WTC11 (cell line): ENCODE results near the gene ARHGAP26. TPM values are rescaled to one million over a fixed set of nuclear protein-coding genes. Genes with fewer than 3 reads are reported as not detected.
A peak's percentile ranks its signal among the peaks of the same experiment; 100 is the strongest.

Source experiments
- ATAC-seq: fragments of 200-7000 bp; cut with Tn5 transposase; 2 replicates; pipeline ENCODE4 v1.10.0; 2021; ENCODE audit warnings: mild to moderate bottlenecking, moderate library complexity
- CTCF ChIA-PET: fragments of 300-600 bp; sonication (Branson Sonifier 250); formaldehyde crosslinking; loops from one replicate; lab custom pipeline; 2021; ENCODE audit warnings: antibody characterized with exemption; lab: Charles Lee
- POLR2A ChIA-PET: fragments of 350-600 bp; sonication (Branson Sonifier 250); formaldehyde crosslinking; loops from one replicate; lab custom pipeline; 2021; ENCODE audit warnings: antibody characterized with exemption; lab: Charles Lee
- DNase-seq: peaks from one replicate; pipeline ENCODE4 v3.0.0; 2021; ENCODE audit warnings: low spot score
- H3K27ac Mint-ChIP-seq: 2 replicates; pipeline ENCODE4 v1.8.0; 2021; ENCODE audit warnings: mixed read lengths
- H3K27me3 Mint-ChIP-seq: 2 replicates; pipeline ENCODE4 v1.8.0; 2021; ENCODE audit warnings: low read depth, mild to moderate bottlenecking, moderate library complexity, mixed read lengths
- H3K36me3 Mint-ChIP-seq: 2 replicates; pipeline ENCODE4 v1.8.0; 2021; ENCODE audit warnings: mixed read lengths
- H3K4me1 Mint-ChIP-seq: 2 replicates; pipeline ENCODE4 v1.8.0; 2022; ENCODE audit warnings: mixed read lengths
- H3K4me3 Mint-ChIP-seq: 2 replicates; pipeline ENCODE4 v1.8.0; 2021; ENCODE audit warnings: mild to moderate bottlenecking, moderate library complexity, mixed read lengths
- H3K9me3 Mint-ChIP-seq: 2 replicates; pipeline ENCODE4 v1.8.0; 2021; ENCODE audit warnings: mixed read lengths
- AFF4 ChIP-seq: sonication (generic); formaldehyde crosslinking; IDR thresholded peaks from 2 replicates; pipeline ENCODE4 v1.8.1; 2023; ENCODE audit warnings: mild to moderate bottlenecking, missing genetic modification reagents, borderline replicate concordance
- ARID4B ChIP-seq: sonication (generic); formaldehyde crosslinking; IDR thresholded peaks from 2 replicates; pipeline ENCODE4 v1.8.0; 2023; ENCODE audit warnings: missing genetic modification reagents, mild to moderate bottlenecking, borderline replicate concordance
- E2F4 ChIP-seq: sonication (generic); formaldehyde crosslinking; IDR thresholded peaks from 2 replicates; pipeline ENCODE4 v1.8.1; 2022; ENCODE audit warnings: low read depth, mild to moderate bottlenecking, moderate library complexity, missing genetic modification reagents, borderline replicate concordance
- E2F5 ChIP-seq: sonication (generic); formaldehyde crosslinking; IDR thresholded peaks from 2 replicates; pipeline ENCODE4 v1.8.1; 2022; ENCODE audit warnings: mild to moderate bottlenecking, moderate library complexity, missing genetic modification reagents
- ELF4 ChIP-seq: sonication (generic); formaldehyde crosslinking; IDR thresholded peaks from 2 replicates; pipeline ENCODE4 v1.8.1; 2022; ENCODE audit warnings: low read depth, mild to moderate bottlenecking, moderate library complexity, missing genetic modification reagents
- ERG ChIP-seq: fragments of 250-450 bp; sonication (Bioruptor Pico); IDR thresholded peaks from 2 replicates; pipeline ENCODE4 v1.8.0; 2021; ENCODE audit warnings: mild to moderate bottlenecking
- FOXJ3 ChIP-seq: sonication (generic); formaldehyde crosslinking; IDR thresholded peaks from 2 replicates; pipeline ENCODE4 v1.9.0; 2021; ENCODE audit warnings: missing genetic modification reagents, mild to moderate bottlenecking, borderline replicate concordance
- GABPB1 ChIP-seq: sonication (generic); formaldehyde crosslinking; IDR thresholded peaks from 2 replicates; pipeline ENCODE4 v1.8.1; 2023; ENCODE audit warnings: mild to moderate bottlenecking, missing genetic modification reagents
- HMGA2 ChIP-seq: fragments of 250-450 bp; sonication (Bioruptor Pico); IDR thresholded peaks from 2 replicates; pipeline ENCODE4 v1.4.0; 2021; ENCODE audit warnings: mild to moderate bottlenecking, moderate library complexity
- KAT7 ChIP-seq: sonication (generic); formaldehyde crosslinking; IDR thresholded peaks from 2 replicates; pipeline ENCODE4 v1.8.1; 2023; ENCODE audit warnings: missing genetic modification reagents, mild to moderate bottlenecking, borderline replicate concordance
- MAX ChIP-seq: sonication (generic); formaldehyde crosslinking; IDR thresholded peaks from 2 replicates; pipeline ENCODE4 v1.8.0; 2022; ENCODE audit warnings: mild to moderate bottlenecking, missing genetic modification reagents
- NFYB ChIP-seq: sonication (generic); formaldehyde crosslinking; conservative IDR thresholded peaks from 2 replicates; pipeline ENCODE4 v1.8.0; 2022; ENCODE audit warnings: low read depth, missing genetic modification reagents
- NR2C2 ChIP-seq: sonication (generic); formaldehyde crosslinking; IDR thresholded peaks from 2 replicates; pipeline ENCODE4 v1.8.0; 2022; ENCODE audit warnings: mild to moderate bottlenecking, missing genetic modification reagents
- PREB ChIP-seq: sonication (generic); formaldehyde crosslinking; IDR thresholded peaks from 2 replicates; pipeline ENCODE4 v1.8.1; 2022; ENCODE audit warnings: mild to moderate bottlenecking, missing genetic modification reagents, moderate library complexity, borderline replicate concordance
- PRRX2 ChIP-seq: fragments of 250-450 bp; sonication (Bioruptor Pico); IDR thresholded peaks from 2 replicates; pipeline ENCODE4 v1.8.0; 2021; ENCODE audit warnings: mild to moderate bottlenecking
- USF1 ChIP-seq: sonication (generic); formaldehyde crosslinking; IDR thresholded peaks from 2 replicates; pipeline ENCODE4 v1.8.0; 2022; ENCODE audit warnings: mild to moderate bottlenecking, missing genetic modification reagents
- USF2 ChIP-seq: sonication (generic); formaldehyde crosslinking; IDR thresholded peaks from 2 replicates; pipeline ENCODE4 v1.8.1; 2023; ENCODE audit warnings: mild to moderate bottlenecking, missing genetic modification reagents, moderate library complexity
- ZNF317 ChIP-seq: sonication (generic); formaldehyde crosslinking; IDR thresholded peaks from 2 replicates; pipeline ENCODE4 v1.8.1; 2023; ENCODE audit warnings: low read depth, mild to moderate bottlenecking, moderate library complexity, missing genetic modification reagents, borderline replicate concordance
- total RNA-seq: library from RNA; stranded (reverse); gene quantifications from 3 replicates; pipeline ENCODE4 v1.2.3, GENCODE V29; 2021

ARHGAP26 gene
- total RNA-seq, 1 experiment from 2014 or later = 22.3 TPM

GRCh38 chr5:143064676-143065075 lies 294.5 kb downstream of the ARHGAP26 start:
- Mint-ChIP-seq H3K36me3 (peaks cover 3% of the 10 kb centered on the region; the same call in 1 of the 2 replicates), H3K27ac (no peak overlapping the region), H3K9me3 (no peaks in the 10 kb centered on the region), H3K4me1 (peaks cover 47% of the 10 kb centered on the region), H3K27me3 (no peaks in the 10 kb centered on the region), H3K4me3 (no peak overlapping the region)
- no peak for DNase-seq
- POLR2A ChIA-PET = no interaction called here
- TF ChIP-seq E2F4 (CRISPR knock-in tag) (no peak), PREB (CRISPR knock-in tag) (no peak), NR2C2 (CRISPR knock-in tag) (no peak), E2F5 (CRISPR knock-in tag) (no peak), KAT7 (no peak), USF2 (no peak), AFF4 (no peak), MAX (CRISPR knock-in tag) (no peak)
- ATAC-seq = no peak
- CTCF ChIA-PET = no interaction called here

GRCh38 chr5:143065185-143065965 lies 295.2 kb downstream of the ARHGAP26 start:
- ChIA-PET POLR2A (no interaction called here), CTCF (no interaction called here)
- ATAC-seq (no peak), DNase-seq (no peak)
- no peak overlapping the region for H3K4me3 Mint-ChIP-seq
- H3K27me3 Mint-ChIP-seq = no peaks in the 10 kb centered on the region
- 0 out of 2 replicates have a peak overlapping the region, but pooled peaks have one; percentile 37 for H3K27ac Mint-ChIP-seq
- peaks cover 4% of the 10 kb centered on the region for H3K9me3 Mint-ChIP-seq
- peaks cover 7% of the 10 kb centered on the region for H3K36me3 Mint-ChIP-seq
- peaks cover 40% of the 10 kb centered on the region for H3K4me1 Mint-ChIP-seq
- TF ChIP-seq PRRX2 (no peak), ARID4B (CRISPR knock-in tag) (no peak), ELF4 (CRISPR knock-in tag) (no peak), ZNF317 (CRISPR knock-in tag) (no peak), ERG (CRISPR knock-in tag) (no peak), USF1 (CRISPR knock-in tag) (no peak), FOXJ3 (CRISPR knock-in tag) (no peak), NFYB (no peak), HMGA2 (CRISPR knock-in tag) (no peak), GABPB1 (CRISPR knock-in tag) (no peak)
